Astrocyte of the spinal cord (primary cell): Measurements from ENCODE around the gene ADAM12.

Experiments used
- DNase-seq: peaks from one replicate; pipeline ENCODE4 v3.0.0; 2011; ENCODE audit warnings: low read depth, low spot score
- H3K4me3 ChIP-seq: 2 replicates; pipeline ENCODE4 v1.5.1; 2011; ENCODE audit warnings: low read depth, mild to moderate bottlenecking, low read length, moderate library complexity
- in situ Hi-C: cut with HindIII; loops from 2 replicates; pipeline ENCODE4 v1.10.0; 2017; ENCODE audit warnings: low sequenced_read_pairs
- TF ChIP-seq, protein P1 (sequence below): IDR thresholded peaks from 2 replicates; pipeline ENCODE4 v1.5.1; 2012; ENCODE audit warnings: low read depth, mild to moderate bottlenecking, low read length, inconsistent platforms

Gene ADAM12

DNA sequence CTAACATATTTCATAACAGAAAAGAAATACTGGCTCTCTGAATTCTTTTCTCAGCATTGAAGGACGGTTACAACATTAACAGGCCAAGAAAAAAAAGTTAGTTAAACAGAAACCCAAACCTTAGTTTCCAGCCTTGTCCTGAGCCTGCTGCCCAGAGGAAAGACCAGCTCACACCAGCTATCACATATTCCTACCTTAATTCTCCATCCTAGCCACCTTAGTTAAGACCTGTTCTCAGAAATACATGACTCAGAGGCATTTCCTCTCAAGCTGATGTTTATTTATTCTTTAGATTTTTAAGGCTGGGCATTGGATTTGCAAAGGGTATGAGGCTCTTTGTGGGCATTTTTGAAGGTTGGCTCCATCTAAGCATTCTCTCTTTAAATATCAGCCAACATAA, 34.3 kb upstream of the ADAM12 start:
- TF ChIP-seq, protein P1, sequence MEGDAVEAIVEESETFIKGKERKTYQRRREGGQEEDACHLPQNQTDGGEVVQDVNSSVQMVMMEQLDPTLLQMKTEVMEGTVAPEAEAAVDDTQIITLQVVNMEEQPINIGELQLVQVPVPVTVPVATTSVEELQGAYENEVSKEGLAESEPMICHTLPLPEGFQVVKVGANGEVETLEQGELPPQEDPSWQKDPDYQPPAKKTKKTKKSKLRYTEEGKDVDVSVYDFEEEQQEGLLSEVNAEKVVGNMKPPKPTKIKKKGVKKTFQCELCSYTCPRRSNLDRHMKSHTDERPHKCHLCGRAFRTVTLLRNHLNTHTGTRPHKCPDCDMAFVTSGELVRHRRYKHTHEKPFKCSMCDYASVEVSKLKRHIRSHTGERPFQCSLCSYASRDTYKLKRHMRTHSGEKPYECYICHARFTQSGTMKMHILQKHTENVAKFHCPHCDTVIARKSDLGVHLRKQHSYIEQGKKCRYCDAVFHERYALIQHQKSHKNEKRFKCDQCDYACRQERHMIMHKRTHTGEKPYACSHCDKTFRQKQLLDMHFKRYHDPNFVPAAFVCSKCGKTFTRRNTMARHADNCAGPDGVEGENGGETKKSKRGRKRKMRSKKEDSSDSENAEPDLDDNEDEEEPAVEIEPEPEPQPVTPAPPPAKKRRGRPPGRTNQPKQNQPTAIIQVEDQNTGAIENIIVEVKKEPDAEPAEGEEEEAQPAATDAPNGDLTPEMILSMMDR, result no peak
- in situ Hi-C loops, result no loop called here
- no peak overlapping the region for H3K4me3 ChIP-seq
- peak; percentile 49 for DNase-seq

DNA sequence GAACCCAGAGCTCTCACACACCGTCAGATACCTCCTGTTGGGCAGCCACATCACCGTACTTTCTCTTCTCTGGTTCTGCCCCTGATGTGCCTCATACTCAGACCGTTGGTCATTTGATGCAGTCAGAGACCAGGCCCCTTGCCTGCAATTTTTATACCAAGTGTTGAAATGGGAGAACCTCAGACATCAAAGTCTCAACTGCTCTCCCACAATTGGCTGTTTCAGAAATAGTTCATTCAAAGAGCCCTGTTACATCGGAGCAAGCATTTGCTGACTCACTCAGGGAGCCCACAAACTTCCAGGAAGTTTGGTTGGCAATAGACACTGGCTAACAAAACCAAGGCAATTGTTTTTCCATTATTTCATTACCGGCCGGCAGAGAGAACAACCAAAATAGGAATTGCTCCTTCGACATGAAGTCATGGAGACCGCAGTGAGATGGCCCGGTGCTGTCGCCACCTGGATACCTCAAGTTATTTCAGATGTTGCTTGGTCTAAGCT, 33.5 kb upstream of the ADAM12 start:
- no peak overlapping the region for H3K4me3 ChIP-seq
- in situ Hi-C loops, result no loop called here
- TF ChIP-seq, protein P1, result no peak
- peak; percentile 99 for DNase-seq

DNA sequence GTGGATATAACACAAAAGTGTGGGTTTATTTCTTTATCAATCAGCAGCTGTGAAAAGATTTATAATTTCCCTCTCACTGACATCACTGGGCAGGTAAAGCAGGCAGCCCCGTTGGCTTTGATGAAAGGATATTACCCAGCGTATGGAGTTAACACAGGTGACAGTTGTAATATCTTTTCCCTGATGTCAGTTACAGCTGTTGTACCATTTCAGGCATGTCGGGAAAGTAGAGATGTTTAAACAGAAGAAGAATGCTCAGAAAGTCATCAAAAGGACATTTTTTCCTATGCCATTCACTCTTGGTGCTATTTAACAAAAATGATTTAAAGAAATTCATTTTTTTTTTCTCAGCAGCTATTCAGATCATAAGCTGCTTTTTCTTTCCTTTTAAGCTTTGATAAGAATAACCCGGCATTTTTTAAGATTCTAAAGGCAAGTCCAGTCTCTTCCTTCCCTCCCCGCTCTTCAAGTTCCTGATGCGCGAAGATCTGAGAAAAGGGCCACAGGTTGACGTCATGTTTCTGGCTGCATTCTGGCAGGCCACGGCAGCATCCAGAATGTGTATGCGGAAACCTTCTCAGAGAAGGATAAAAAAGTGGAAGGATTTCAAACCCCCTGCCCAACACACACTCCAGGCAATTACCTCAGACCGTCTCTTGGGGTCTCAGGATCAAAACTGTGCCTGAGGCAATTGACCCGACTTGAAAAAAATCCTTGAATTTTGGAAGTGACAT, 32.5 kb upstream of the ADAM12 start:
- TF ChIP-seq, protein P1, result no peak
- in situ Hi-C loops, result no loop called here
- no peak overlapping the region for H3K4me3 ChIP-seq
- peak; percentile 29 for DNase-seq

DNA sequence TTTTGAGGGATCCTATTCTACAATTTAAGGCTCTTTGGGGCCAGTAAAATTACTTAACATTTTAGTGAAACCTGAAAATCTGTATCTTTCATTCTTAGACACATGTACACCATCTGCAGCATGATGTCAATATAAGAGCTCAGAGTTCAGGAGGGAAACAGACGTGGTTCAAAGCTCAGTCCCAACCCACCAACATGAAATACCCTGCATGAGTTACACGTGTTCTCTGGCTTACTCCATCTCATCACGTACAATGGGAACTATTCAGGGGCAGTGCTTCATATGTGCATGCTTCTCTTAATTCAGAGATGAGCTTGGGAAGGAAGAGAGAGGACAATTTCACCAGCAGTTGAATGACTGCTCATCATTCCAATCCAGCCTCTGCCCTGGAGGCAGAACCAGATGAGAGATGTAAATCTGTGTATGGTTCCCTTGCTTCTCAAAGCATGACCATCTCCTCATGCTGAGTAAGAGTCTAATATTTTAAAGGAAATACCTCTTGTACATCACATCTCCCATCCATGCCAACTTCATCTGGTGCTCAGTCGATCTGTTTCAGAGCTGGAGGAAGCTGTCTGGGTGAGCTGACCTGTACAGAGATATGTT, 29.0 kb upstream of the ADAM12 start:
- DNase-seq, result no peak
- in situ Hi-C loops, result no loop called here
- H3K4me3 ChIP-seq, result no peak overlapping the region
- TF ChIP-seq, protein P1, result no peak

DNA sequence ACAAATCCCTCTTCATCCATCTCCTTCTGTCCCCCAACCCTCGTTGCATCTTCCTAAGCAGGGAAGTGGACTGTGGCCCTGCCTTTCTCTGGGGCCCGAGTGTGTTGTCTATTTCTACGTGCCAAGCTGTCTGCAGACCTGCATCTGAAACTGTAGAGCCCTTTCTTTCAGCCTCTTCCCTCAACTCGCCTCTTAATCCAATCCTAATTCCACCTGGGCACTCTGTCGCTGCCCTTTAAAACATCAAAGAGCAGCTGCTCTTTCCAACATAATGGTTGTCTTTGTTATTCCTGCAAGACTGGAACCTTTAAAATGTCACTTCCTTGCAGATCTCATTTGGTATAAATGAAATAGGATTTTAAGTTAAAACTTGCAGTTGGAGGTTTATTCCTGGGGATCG, 21.5 kb upstream of the ADAM12 start:
- in situ Hi-C loops, result no loop called here
- DNase-seq, result no peak
- TF ChIP-seq, protein P1, result no peak
- H3K4me3 ChIP-seq, result no peak overlapping the region

DNA sequence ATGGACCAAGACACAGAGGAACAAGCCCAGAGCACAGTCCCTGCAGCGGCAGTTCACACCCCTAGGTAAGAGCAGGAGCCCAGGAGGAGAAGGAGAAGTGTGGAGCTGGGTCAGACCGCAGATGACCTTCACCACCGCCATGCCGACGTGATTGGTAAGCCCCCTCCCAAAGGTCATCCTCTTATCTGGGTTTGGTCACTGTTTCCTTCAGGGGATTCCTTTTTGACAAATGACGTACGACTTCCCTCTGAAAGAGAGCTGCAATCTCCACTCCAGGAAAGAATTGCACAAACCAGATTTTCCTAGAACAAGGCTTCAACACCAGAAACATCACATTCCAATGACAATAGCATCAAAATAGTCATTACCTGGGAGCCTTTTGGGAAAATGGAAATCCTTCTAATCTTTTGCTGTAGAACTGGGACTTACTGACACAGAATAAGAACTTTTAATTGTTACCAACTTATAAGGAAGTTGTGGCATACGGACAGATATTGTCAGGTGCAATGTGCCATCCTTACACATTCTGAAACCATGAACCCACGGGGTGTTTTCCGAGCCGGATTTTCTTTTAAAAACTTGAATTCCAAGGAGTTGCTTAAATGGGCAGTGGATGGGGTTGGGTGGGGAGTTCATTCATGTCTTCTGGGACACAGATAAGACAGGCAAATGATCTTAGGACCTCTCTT, 20.8 kb upstream of the ADAM12 start:
- in situ Hi-C loops, result no loop called here
- TF ChIP-seq, protein P1, result no peak
- no peak for DNase-seq
- no peak overlapping the region for H3K4me3 ChIP-seq
